Middle frontal gyrus (tissue), 1 donor: ENCODE data around the gene PRICKLE3.

Experiments used
- DNase-seq: peaks from one replicate; pipeline ENCODE4 v3.0.0-alpha.2; 2015; ENCODE audit warnings: low spot score; ENCODE audit errors: extremely low spot score

PRICKLE3 gene, protein sequence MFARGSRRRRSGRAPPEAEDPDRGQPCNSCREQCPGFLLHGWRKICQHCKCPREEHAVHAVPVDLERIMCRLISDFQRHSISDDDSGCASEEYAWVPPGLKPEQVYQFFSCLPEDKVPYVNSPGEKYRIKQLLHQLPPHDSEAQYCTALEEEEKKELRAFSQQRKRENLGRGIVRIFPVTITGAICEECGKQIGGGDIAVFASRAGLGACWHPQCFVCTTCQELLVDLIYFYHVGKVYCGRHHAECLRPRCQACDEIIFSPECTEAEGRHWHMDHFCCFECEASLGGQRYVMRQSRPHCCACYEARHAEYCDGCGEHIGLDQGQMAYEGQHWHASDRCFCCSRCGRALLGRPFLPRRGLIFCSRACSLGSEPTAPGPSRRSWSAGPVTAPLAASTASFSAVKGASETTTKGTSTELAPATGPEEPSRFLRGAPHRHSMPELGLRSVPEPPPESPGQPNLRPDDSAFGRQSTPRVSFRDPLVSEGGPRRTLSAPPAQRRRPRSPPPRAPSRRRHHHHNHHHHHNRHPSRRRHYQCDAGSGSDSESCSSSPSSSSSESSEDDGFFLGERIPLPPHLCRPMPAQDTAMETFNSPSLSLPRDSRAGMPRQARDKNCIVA

DNA sequence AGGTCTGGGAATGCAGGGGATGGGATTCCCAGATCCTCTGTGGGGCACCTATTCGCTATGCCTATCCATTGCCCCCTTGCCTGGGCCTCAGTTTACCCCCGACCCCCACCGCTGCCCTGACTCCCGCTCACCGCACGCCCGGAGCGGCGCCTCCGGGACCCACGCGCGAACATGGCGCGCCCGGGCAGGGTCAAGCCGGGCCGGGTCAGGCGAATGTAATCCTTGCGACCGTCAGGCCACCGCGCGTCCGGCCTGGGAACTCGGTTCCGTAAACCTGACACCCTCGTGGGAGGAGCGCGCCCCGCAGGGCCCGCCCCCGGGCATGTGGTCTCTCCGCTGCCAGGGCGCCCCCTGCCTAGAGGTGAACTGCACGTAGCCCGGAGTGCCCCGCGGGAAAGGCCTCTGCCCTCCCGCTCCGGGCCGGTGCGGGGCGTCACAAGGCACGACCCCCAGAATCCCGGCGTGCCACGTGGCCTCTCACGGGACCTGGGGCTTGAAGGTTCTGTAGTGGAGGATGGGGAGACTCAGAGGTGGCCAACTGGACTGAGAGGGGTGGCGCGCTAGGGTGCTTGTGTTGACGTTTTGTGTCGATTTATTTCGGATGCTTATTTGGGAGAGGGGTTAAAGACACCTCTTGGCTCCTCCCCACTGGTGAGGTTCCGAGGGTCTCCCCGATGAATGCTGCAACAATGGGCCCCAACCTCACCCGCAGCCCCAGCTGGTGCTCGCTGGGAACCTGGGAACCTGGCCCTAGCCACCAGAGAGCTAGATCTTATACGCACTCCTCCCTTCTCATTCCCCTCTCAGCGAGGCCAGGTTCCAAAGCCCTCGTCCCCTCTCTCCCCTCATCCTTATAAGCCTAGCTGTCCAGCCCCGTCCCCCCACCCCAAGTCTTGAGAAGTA is at the start of gene PRICKLE3:
Gene PRICKLE3, minus strand, starts transcription at position 249 of the 903 bp plus-strand sequence. Its CDS starts 76 bp downstream, at position 173.
- no peak for DNase-seq

DNA sequence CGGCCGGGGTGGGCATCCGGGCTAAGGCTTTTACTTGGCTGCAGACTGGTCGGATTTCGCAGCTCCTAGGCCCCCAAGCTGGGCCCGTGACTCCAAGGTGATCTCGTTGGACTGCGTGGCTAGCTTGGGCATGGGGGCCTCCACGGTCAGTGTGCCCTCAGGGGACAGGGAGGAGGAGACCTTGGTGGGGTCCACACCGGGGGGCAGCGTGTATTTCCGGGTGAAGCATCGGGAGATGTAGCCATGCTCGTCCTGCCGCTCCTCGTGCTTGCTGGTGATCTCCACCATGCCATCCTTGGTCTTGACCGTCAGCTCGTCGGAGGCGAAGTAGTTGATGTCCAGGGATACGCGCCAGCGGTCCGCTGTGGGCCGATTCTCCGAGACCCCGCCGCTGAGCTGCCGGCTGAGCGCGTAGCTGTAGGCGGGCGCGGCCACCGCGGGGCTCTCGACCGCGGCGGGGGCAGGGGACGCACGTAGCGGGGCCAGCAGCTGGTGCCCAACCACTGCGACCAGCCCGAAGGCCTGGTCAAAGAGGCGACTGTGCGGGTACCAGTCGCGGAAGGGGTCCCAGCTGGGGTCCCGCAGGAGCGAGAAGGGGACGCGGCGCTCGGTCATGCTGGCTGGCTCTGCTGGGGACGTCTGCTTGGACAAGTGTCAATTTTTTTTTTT is 47.8 kb upstream of the PRICKLE3 start:
- no peak for DNase-seq

DNA sequence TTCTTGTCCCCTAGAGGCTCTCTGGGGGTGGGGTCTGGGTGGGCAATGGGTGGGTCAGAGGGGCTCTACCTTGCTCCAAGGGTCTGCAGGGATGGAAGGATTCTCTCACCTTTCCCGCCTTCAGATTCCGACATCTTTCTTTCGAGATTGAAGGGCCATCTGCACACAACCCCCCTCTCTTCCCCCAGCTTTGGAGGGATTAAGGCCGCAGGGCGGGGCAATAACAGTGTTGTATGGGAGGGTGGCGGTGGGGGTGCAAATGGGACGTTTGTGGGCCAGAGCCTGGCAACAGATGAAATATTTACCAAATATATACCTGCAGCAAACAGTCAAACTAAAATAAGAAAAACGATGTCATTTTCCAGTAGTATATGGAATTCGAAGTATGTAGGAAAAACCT is 47.0 kb upstream of the PRICKLE3 start, which contains the start of gene CACNA1F:
Gene CACNA1F, minus strand, starts transcription at position 165 of the 400 bp plus-strand sequence. Its CDS starts 31 bp downstream, at position 134.
- no peak for DNase-seq

DNA sequence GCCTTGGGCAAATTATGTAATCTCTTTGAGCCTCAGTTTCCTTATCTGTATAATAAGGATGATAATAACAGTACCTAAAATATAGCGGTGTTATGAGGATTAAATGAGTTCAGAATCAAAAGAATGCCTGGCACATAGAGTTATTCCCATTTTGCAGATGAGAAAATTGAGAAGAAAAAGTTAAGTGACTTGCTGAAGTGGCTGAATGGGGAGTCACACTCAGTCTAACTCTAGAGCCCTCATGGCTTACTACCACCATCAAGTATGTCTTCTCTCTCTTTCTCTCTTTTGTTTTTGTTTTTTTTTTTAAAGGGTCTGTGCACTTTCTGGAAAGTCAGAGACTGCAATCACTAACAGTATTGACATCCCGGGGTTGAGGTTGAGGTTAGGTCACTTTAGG is 46.4 kb upstream of the PRICKLE3 start:
- DNase-seq: no peak

DNA sequence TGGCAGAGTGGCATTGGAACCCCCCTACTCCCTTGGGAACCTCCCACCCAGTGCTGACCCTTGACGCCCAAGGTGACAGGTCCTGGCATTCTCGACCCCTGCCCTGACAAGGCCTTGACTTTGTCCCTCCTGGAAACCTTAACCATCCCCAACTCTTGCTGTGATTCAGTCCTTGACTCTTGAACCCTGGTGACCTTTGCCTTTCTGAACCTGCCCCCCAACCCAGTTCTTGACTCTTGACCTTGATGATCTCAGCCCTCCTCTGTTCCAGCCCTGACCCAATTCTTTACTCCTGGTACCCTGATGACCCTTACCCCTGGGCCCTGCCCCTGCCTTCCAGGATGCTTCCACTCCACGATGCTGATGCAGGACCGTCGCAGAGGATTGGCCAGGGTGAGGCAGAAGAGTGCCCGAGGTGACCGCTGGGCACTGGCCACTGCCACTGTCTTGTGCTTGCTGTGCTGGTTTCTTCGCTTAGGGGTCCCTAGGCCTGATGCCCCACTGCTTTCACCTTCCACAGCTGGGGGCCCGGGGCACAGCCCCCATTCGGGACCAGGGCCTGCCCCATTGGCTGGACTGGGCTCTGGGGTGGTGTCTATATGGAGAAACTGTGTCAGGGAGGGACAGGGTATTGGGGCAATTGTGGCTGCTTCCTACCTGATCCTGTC is 45.3 kb upstream of the PRICKLE3 start:
- DNase-seq: no peak

DNA sequence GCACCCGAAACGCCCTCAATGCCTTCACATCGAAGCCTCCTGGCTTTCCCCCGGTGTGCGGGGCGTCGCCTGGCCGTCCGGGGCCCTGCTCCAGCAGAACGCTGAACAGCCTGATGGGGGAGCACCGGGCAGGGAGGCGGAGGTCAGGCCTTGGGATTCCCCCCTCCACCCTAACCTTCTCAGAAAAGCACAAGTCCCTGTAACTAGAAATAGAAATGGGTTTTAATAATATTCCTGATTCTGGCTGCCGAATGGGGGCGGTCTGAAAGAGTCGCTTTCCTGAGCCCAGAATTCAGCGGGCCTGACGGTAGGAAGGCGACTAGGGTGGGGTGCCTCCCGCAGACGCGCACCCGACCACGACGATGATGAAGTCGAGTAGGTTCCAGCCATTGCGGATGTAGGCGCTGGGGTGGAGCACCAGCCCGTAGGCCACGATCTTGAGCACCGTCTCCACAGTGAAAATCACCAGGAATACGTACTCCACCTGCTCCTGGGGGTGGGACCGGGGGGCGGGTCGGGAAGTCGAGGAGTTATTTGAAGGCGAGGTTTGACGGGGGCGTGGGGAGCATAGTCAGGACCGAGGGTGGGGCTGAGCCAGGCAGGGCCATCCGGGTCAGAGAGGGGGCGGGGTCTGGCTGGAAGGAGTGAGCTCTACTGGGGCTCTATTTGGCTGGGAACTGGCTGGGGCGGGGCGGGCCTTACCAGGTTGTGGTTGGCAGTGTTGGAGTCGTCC is 44.5 kb upstream of the PRICKLE3 start:
- DNase-seq: no peak

DNA sequence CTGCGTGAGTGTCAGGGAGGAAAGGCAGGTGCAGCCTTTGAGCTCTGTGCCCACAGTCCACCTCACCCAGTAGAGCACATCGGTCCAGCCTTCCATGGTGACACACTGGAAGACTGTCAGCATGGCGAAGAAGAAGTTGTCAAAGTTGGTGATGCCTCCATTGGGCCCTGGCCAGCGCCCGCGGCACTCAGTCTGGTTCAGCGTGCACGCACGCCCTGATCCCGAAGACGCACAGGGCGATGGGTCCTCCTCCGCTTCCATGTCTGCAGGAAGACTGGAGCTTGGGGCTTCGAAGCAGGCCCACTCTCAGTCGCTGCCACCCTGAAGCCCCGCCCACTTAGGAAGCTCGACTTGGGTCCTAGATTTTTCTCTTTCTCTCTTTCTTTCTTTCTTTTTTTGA is 42.0 kb upstream of the PRICKLE3 start:
- no peak for DNase-seq

DNA sequence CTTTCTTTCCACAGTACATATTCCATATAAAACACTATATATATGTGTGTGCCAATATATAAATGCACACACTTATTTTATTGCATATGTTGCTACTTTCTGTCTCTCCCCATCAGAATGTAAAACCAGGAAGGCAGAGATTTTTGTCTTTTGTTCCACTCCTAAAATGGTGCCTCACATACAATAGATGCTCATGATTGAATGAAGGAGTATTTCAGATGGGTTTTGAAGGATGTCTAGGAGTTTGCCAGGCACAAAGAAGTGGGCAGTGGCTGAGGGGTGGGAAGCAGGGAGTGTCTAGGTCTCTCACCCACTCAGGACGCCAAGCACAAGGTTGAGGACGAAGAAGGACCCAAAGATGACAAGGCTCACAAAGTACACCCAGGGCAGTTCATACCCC is 41.6 kb upstream of the PRICKLE3 start:
- DNase-seq: no peak

DNA sequence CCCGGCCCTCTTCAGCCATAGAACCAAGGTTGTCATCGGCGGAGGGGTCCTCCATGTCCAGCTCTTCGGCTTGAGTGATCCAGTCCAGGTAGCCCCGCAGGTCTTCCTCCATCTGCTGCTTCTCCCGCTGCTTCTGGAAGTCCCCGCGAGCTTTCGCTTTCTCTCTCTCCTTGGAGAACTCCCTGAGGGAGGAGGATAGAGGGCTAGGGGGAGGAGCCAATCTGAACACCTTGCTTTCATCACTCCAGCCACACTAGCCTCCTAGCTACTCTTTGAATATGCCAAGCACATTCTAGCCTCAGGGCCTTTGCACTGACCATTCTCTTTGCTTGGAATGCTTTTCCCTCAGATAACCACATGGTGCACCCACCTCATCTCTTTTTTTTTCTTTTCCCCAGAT is 40.8 kb upstream of the PRICKLE3 start:
- DNase-seq: no peak

DNA sequence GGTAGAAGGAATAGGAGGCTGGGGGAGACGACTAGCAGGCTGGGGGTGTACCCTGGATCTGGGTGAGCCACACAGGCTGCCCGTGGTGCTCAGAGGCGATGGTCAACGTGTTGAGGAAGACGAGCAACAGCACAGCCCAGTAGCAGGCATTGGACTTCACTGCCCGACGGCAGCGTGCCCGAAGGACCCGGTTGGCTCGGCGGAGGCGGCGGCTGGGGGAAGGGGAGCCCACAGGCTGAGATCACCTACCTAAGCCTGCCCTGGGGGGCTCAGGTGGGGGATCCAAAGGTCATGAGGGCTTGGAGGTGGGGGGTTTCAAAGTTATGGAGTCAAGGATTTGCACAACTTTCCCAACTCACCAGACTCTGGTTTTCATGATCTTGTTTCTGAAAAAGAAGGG is 39.7 kb upstream of the PRICKLE3 start:
- DNase-seq: no peak

DNA sequence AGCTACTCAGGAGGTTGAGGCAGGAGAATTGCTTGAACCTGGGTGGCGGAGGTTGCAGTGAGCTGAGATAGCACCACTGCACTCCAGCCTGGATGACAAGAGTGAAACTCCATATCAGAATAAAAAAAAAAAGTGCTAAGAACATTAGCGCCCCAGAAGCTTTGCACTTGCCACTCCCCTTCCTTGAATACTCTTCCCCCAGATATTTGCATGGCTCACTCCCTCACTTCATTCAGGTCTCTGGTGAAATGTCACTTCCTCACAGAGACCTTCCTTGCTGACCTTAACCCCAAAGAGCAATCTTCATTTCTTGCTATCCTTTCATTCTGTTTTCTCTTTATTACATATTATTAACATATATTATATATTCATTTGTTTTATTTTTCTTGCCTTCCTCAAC is 35.7 kb upstream of the PRICKLE3 start:
- DNase-seq: no peak

DNA sequence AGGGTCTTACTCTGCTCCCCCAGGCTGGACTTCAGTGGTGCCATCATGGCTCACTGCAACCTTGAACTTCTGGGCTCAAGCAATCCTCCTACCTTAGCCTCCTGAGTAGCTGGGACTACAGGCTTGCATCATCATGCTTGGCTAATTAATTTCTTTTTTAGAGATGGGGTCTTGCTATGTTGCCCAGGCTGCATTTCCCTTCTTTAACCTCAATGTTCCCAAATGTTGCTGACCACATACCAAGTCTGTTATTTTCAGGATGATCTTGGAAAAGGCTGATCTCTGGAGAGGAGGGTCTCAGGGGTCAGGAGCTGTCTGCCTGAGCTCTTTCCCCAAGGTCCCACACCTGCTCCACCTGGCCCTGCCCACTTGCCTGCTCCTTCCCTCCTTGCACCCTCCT is 33.9 kb upstream of the PRICKLE3 start:
- no peak for DNase-seq

DNA sequence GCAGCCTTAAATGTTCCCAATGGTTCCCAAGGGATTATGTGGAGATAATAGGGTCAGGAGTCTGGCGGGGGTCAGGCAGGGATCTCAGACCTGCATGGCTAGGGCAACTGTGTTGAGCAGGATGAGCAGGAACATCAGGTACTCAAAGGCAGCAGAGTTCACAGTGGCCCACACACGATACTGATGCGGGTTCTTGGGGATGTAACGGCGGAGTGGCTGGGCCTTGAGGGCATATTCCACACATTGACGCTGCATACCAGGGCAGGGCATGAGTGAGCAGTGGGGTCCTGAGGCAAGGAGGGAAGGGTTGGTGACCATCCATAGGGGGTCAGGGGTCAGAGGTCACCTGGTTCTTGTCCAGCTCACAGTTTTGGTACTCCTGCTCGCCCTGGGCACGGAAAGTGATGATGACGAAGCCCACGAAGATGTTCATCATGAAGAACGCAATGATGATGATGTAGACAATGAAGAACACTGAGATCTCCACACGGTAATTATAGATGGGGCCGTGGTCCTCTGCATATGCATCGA is 28.9 kb upstream of the PRICKLE3 start:
- no peak for DNase-seq

DNA sequence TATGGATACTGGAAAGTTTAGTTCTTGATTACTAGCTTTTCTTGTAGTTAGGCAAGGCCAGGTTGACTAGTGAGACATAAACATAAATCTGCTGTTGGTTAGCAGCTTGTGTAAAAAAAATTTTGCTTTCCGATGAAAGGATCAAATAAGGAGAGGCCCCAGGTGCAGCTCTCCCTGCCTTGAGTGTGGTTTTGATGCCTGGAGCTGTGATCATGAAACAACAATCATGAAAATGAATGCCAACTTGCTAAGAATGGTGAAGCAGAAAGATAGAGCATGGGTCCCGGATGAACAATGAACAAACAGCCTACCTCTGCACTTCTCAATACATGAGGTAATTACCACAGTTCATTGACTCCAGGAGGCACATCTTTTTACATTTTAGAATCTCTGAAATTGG is 28.2 kb upstream of the PRICKLE3 start:
- no peak for DNase-seq

DNA sequence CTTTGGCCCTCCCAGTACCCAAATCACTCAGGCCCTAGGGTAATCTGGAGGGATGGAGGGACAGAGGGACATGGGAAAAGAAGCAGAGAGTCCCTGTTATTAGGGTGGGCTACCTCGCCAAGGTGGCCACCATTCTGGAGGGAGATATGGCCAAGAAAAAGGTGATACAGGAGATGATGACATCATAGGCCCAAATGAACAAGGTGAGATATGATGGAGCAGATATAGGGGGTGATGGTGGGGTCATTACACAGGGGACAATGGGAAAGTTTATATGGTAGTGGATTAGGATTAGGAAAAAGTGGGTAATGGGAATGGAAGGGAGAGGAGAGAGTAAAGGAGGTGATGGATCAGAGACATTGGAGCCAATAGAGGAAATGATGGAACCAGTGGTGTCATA is 26.7 kb upstream of the PRICKLE3 start:
- DNase-seq: no peak

DNA sequence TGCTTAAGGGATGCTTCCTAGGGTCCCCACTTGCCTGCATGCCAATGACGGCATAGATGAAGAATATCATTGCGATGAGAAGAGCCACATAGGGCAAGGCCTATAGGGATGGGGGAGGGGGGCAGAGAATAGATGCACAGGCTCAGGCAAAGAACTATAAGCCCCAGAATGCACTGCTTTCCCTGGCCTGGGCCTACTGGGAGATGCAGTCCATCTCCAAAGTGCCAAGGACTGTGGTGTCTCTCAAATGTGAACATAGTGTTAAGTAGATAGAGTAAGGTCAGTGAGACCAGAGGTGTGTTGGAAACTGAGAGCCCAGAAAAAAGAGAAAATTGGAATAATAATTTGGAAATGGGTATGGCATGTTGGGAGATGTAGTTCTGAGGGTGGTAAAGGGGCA is 26.0 kb upstream of the PRICKLE3 start:
- DNase-seq: no peak

DNA sequence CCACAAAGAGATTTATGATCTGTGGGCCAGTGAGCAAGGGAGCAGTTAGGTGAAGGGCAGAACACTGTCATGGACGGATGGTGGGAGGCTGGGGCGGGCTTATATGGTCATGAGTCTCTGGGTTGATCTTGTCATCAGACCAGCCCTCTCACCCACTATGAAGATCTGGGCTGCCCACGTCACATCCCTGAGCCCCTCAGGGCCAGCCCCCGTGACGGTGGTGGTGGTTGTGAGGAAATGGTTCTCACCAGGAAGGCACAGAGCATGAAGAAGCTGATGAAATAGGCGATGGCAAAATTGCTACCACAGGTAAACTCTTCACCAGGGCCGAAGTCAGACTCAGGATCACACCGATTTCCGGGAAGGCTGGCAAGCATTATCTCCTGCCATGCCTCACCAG is 24.9 kb upstream of the PRICKLE3 start:
- no peak for DNase-seq

DNA sequence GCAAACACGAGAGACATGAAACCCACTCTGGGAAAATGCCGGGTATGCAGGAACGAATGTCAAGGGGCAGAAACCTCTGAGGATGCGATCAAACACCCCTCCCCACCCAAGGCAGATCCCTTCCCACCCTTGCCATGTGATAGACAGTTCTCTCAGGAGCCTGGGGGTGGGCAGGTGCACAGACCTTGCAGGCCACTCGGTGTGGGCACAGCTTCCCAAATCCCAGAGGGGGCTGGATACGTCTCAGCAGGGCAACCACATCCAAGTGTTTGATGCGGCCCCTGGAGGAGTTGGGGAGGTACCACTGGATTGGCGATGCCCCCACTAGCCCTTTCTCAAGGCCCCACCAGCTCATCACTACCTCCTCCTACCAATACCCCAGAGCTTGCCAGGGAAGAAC is 24.2 kb upstream of the PRICKLE3 start:
- DNase-seq: no peak

DNA sequence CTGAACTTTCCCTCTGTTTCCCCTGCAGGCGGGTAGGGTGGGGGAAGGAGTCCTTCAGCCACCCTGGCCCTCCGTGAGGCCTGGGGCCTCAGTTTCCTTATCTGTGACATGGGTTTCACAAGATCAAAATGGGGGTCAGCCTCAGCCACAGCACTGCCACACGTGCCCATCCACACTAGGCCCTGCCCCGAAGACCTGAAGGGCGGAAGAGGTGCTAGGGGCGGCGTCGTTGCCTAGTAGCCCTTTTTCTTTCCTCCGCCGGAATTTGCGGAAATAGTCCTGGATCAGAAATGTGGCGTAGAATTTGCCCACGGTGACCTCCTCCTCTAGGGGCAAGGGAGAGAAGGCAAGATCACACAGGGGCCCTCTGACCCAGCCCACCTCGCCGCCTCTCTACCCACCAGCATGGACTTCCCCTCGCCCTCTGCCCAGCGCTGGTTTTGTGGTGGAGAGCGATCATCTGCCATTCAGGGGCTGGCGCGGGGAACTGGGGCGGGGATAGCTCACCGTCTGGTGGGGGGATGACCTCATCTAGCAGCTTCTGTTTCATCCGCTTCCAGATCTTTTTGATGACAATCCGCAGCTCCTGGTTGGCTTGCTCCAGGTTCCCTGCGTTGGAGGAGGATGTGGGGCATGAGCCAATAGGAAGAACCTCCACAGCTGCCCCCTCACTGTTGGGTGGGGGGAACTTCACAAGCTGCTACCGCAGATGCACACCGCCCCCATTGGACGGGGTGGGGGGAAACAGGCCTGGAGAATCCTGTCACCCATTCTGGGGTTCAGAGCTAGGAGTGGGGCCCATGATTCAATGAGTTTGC is 23.5 kb upstream of the PRICKLE3 start:
- no peak for DNase-seq
